HUES48 (cell line): ENCODE data around the gene CFAP73.

ENCODE experiments used
- H3K27ac ChIP-seq: one replicate; pipeline ENCODE4 v1.7.0; 2013; ENCODE audit warnings: low read depth, low read length, inconsistent platforms
- H3K27me3 ChIP-seq: 2 replicates; pipeline ENCODE4 v1.6.1; 2013; ENCODE audit warnings: mild to moderate bottlenecking, low read length; ENCODE audit not compliant: control insufficient read depth, insufficient read depth
- H3K36me3 ChIP-seq: 2 replicates; pipeline ENCODE4 v1.6.1; 2013; ENCODE audit warnings: low read length; ENCODE audit not compliant: control insufficient read depth, insufficient read depth
- H3K4me1 ChIP-seq: 2 replicates; pipeline ENCODE4 v1.6.1; 2013; ENCODE audit warnings: mild to moderate bottlenecking, low read length; ENCODE audit not compliant: control insufficient read depth, insufficient read depth
- H3K4me3 ChIP-seq: 2 replicates; pipeline ENCODE4 v1.5.1; 2013; ENCODE audit warnings: mild to moderate bottlenecking, low read depth, low read length
- H3K9ac ChIP-seq: 2 replicates; pipeline ENCODE4 v1.6.1; 2013; ENCODE audit warnings: mild to moderate bottlenecking, low read depth, low read length, moderate library complexity
- H3K9me3 ChIP-seq: 2 replicates; pipeline ENCODE4 v1.6.1; 2013; ENCODE audit warnings: low read length; ENCODE audit not compliant: control insufficient read depth, insufficient read depth

The CFAP73 gene

DNA sequence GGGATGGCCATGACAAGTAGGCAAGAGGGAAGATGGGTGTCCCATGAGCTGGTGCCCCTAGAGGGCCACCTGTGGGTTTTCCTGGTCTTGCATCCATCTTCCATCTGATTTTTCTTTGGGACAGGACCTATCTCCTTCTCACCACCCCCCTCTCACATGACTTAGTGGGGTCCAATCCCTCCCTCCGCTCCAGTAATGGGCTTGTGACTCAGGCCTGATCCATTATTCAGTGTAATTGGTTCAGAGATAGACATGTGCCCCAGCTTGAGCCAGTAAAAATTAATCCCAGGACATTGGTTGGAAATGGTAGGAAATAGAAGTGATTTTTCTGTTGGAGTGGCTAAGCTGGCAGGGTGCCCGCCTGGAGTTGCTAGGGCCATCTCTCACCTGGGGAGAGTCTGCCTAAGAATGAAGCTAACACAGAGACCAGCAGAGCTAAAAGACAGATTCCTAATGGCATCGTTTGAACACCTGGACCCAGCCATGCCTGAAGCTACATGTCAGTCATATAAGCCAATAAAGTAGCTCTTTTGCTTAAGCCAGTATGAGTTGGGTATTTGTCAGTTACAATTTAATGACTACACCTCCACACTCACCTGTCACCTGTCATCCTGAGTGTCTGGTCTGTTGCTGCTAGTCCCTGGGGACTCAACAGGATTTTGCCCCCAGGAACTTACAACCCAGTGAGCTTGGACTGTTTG lies 28.7 kb upstream of the CFAP73 start:
- Histone ChIP-seq H3K4me3 (no peak overlapping the region), H3K9ac (no peak overlapping the region), H3K27me3 (no peaks in the 10 kb centered on the region), H3K9me3 (no peaks in the 10 kb centered on the region), H3K27ac (no peak overlapping the region), H3K36me3 (no peaks in the 10 kb centered on the region), H3K4me1 (no peaks in the 10 kb centered on the region)

- no peaks in the 10 kb centered on the region for H3K4me1 ChIP-seq
- no peaks in the 10 kb centered on the region for H3K9me3 ChIP-seq
- H3K9ac ChIP-seq = no peak overlapping the region
Measured at GRCh38 chr12:113127791-113128199, 21.7 kb upstream of the CFAP73 start.

DNA sequence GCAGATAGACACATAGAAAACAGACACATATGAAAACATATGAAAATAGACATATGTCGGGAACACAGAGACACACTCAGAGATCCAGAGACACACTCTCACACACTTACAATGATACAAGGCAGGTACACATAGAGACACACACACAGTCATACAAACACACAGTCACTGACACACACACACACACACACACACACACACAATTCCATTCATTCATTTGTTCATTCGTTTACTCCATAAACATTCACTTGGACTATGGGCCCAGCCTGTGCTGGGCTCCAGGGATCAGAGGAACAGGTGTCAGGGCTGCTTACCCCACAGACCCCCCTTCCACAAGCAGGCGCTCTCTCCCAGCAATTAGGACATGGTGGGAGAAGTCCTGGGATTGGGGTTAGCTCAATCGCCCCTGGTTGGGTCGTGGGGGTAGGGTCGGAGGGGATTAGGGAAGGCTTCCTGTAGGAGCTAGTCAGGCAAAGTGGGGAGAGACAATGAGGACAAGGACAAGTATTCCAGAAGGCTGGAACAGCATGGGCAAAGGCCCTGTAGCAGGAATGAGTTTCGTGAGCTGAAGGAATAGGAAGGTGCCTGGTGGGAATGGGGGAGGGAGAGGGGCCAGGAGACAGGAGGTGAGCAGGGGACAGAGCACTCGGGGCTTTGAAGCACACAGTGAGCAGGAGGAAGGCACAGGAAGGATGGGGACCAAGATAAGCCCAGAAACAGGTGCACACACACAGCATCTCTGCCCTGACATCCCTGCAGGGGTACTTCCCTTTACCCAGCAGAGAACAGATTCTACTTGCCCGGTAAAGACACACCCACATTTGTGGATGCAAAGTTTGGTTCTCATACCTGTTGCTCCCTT lies 20.5 kb upstream of the CFAP73 start:
- H3K4me3 ChIP-seq = no peak overlapping the region
- H3K36me3 ChIP-seq = no peaks in the 10 kb centered on the region
- no peaks in the 10 kb centered on the region for H3K9me3 ChIP-seq
- H3K9ac ChIP-seq = no peak overlapping the region
- H3K27ac ChIP-seq = no peak overlapping the region
- H3K4me1 ChIP-seq = no peaks in the 10 kb centered on the region
- H3K27me3 ChIP-seq = peaks cover 3% of the 10 kb centered on the region; the same call in 1 of the 2 replicates

More at GRCh38 chr12:113127791-113128199, 21.7 kb upstream of the CFAP73 start:
- H3K36me3 ChIP-seq = no peaks in the 10 kb centered on the region
- no peak overlapping the region for H3K27ac ChIP-seq
- H3K4me3 ChIP-seq = no peak overlapping the region
- no peaks in the 10 kb centered on the region for H3K27me3 ChIP-seq

- Histone ChIP-seq H3K36me3 (no peaks in the 10 kb centered on the region), H3K27me3 (peaks cover 11% of the 10 kb centered on the region), H3K27ac (no peak overlapping the region), H3K9me3 (no peaks in the 10 kb centered on the region), H3K4me1 (peaks cover 3% of the 10 kb centered on the region; the same call in 1 of the 2 replicates), H3K9ac (no peak overlapping the region), H3K4me3 (no peak overlapping the region)
Measured at GRCh38 chr12:113129664-113130456, 19.7 kb upstream of the CFAP73 start.

DNA sequence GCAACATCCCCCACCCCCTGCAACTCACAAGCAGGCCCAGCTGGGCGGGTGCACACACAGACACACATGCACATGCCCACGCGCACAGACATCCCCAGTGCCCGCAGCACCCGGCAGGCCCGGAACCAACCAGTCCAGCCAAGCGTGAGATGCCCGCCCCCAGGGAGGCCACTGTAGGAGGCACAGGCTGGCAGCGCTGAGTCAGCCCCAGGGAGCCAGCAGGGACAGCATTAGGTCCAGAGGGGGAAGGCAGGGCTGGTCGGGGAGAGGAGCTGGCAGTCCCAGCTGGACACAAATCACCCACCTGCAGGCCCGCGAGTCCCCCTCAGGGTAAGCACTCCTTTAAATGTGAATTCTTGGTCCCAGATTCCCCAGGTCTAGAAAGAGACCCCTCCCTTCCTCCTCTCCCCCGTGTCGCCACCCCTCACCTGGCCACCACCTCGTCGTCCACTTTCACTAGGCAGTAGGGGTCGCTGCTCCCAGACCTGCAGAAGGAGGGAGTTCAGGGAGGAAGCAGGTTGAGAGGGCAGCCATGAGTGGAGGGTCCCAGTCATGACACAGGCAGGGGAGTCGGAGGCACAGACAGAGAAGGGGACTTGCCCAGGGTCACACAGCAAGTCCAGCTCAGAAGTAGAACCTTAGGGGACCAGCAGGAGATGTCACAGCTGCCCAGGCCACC lies 18.9 kb upstream of the CFAP73 start:
- peaks cover 3% of the 10 kb centered on the region; the same call in 1 of the 2 replicates for H3K4me1 ChIP-seq
- H3K27ac ChIP-seq = no peak overlapping the region
- H3K4me3 ChIP-seq = no peak overlapping the region
- peaks cover 15% of the 10 kb centered on the region for H3K27me3 ChIP-seq
- no peaks in the 10 kb centered on the region for H3K9me3 ChIP-seq
- no peaks in the 10 kb centered on the region for H3K36me3 ChIP-seq
- no peak overlapping the region for H3K9ac ChIP-seq

DNA sequence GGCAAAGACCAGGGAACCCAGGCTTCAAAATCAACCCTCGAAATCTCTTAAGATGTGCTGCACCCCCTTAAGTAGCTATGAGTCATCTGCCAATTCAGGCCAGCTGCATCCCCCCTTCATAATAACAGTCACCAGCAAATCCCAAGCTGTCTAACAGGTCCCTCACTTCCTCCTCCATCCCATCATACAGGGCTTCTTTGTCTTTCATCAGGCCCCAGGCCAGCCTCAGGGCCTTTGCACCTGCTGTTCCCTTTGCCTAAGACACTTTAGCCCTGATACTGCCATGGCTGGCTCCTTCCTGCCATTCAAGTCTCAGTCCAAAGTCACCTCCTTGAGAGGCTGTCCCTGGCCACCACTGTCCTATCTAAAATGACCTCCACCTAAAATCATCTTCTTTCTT lies 18.0 kb upstream of the CFAP73 start:
- Histone ChIP-seq H3K9ac (no peak overlapping the region), H3K4me1 (peaks cover 3% of the 10 kb centered on the region; the same call in 1 of the 2 replicates), H3K27ac (no peak overlapping the region), H3K36me3 (no peaks in the 10 kb centered on the region), H3K27me3 (peaks cover 19% of the 10 kb centered on the region), H3K9me3 (no peaks in the 10 kb centered on the region), H3K4me3 (no peak overlapping the region)

DNA sequence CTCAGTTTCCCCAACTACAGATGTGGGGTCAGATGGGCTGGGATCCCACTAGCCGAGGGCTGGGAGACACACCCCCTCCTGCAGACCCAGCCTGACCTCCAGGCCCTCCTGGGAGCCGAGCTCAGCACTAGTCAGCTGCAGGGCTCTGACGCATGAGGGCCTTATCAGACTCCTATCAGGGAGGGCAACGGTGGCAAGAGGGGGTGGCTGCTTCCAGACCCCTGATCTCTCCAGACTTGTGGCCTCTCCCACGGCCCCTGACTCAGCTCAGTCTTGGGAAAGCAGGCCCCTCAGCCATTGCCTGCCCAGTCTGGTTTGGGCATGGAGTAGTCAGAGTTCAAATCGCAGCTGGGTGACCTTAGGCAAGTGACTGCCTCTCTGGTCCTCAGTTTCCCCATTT lies 16.5 kb upstream of the CFAP73 start:
- Histone ChIP-seq H3K4me1 (peaks cover 3% of the 10 kb centered on the region; the same call in 1 of the 2 replicates), H3K9me3 (no peaks in the 10 kb centered on the region), H3K27me3 (peaks cover 20% of the 10 kb centered on the region), H3K4me3 (no peak overlapping the region), H3K27ac (no peak overlapping the region), H3K36me3 (no peaks in the 10 kb centered on the region), H3K9ac (no peak overlapping the region)

DNA sequence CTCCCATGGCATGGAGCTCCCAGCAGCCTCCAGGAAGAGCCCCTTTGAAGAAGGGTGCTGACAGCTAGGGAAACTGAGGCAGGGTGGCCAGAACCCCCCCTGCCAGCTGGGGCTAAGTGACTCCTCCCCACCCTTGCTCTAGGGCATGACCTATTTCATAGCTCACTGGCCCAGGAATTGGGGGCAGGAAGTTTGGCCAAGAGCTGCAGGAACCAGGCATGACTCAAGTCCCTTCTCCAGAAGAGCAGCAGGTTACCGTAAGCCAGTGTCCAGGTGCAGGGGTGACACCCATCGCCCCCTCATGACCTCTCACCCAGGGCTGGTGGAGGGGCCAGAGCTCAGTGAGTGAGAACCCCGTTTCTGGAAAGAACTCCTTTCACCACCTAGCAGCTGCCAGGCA lies 15.9 kb upstream of the CFAP73 start:
- Histone ChIP-seq H3K9me3 (no peaks in the 10 kb centered on the region), H3K27ac (no peak overlapping the region), H3K36me3 (no peaks in the 10 kb centered on the region), H3K27me3 (peaks cover 20% of the 10 kb centered on the region), H3K4me3 (no peak overlapping the region), H3K9ac (no peak overlapping the region), H3K4me1 (peaks cover 3% of the 10 kb centered on the region; the same call in 1 of the 2 replicates)

- Histone ChIP-seq H3K9ac (no peak overlapping the region), H3K27me3 (peaks cover 20% of the 10 kb centered on the region), H3K9me3 (no peaks in the 10 kb centered on the region), H3K4me3 (no peak overlapping the region), H3K36me3 (no peaks in the 10 kb centered on the region), H3K4me1 (peaks cover 3% of the 10 kb centered on the region; the same call in 1 of the 2 replicates), H3K27ac (no peak overlapping the region)
Measured at GRCh38 chr12:113134071-113134470, 15.5 kb upstream of the CFAP73 start.

GRCh38 chr12:113134521-113134951 lies 15.0 kb upstream of the CFAP73 start:
- Histone ChIP-seq H3K4me1 (peaks cover 3% of the 10 kb centered on the region; the same call in 1 of the 2 replicates), H3K27me3 (peaks cover 20% of the 10 kb centered on the region), H3K9me3 (no peaks in the 10 kb centered on the region), H3K9ac (no peak overlapping the region), H3K36me3 (no peaks in the 10 kb centered on the region), H3K4me3 (peak overlapping the region; percentile 73; the same call in 1 of the 2 replicates), H3K27ac (no peak overlapping the region)
